Mononuclear cell (primary cell): Measurements from ENCODE around the gene ITGAX. TPM values are rescaled to one million over a fixed set of nuclear protein-coding genes. Genes with fewer than 3 reads are reported as not detected.

Experiments used
- H3K27me3 ChIP-seq: 2 replicates; pipeline ENCODE4 v1.6.0; 2011; ENCODE audit warnings: low read length, control low read depth; ENCODE audit not compliant: insufficient read depth
- H3K4me1 ChIP-seq: 2 replicates; pipeline ENCODE4 v1.5.1; 2011; ENCODE audit warnings: mild to moderate bottlenecking, low read length, control low read depth; ENCODE audit not compliant: insufficient read depth
- H3K4me3 ChIP-seq: 2 replicates; pipeline ENCODE4 v1.5.1; 2011; ENCODE audit warnings: mild to moderate bottlenecking, low read length, moderate library complexity
- H3K9me3 ChIP-seq: 2 replicates; pipeline ENCODE4 v1.5.1; 2011; ENCODE audit warnings: low read depth, mild to moderate bottlenecking, control low read depth, low read length
- total RNA-seq: library from RNA; depleted of rRNA; stranded (reverse); fragments of >200 nt; gene quantifications from one replicate; pipeline ENCODE4 v1.2.3, GENCODE V29; 2012

The ITGAX gene
- total RNA-seq, 1 donor = 190 TPM

DNA sequence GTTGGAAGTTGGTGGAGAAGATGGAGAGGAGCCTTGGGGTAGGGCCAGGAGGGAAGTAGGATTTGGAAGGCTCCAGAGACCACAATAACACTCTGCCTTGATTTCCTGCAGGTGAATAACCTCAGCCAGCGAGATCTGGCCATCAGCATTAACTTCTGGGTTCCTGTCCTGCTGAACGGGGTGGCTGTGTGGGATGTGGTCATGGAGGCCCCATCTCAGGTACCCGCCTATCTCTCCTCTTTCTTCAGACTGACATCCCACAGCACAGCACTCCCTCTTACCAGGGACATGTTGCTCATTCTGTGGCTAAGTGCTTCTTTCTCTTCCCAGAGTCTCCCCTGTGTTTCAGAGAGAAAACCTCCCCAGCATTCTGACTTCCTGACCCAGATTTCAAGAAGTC is 68.3 kb downstream of the ITGAX start:
- Histone ChIP-seq H3K4me3 (no peak overlapping the region), H3K27me3 (no peaks in the 10 kb centered on the region), H3K9me3 (no peaks in the 10 kb centered on the region), H3K4me1 (peaks cover 8% of the 10 kb centered on the region)

DNA sequence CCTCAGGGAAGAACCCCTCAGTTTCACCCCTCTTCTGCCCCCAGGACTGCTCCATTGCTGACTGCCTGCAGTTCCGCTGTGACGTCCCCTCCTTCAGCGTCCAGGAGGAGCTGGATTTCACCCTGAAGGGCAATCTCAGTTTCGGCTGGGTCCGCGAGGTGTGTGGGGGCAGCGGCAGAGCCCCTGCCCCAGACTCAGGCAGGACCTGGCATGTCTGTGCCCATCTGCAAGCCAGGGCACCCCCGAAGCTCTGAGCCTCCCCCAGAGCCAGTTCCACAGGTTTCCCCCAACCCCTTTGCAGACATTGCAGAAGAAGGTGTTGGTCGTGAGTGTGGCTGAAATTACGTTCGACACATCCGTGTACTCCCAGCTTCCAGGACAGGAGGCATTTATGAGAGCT is 68.8 kb downstream of the ITGAX start:
- Histone ChIP-seq H3K4me3 (no peak overlapping the region), H3K4me1 (peaks cover 8% of the 10 kb centered on the region), H3K27me3 (no peaks in the 10 kb centered on the region), H3K9me3 (no peaks in the 10 kb centered on the region)

DNA sequence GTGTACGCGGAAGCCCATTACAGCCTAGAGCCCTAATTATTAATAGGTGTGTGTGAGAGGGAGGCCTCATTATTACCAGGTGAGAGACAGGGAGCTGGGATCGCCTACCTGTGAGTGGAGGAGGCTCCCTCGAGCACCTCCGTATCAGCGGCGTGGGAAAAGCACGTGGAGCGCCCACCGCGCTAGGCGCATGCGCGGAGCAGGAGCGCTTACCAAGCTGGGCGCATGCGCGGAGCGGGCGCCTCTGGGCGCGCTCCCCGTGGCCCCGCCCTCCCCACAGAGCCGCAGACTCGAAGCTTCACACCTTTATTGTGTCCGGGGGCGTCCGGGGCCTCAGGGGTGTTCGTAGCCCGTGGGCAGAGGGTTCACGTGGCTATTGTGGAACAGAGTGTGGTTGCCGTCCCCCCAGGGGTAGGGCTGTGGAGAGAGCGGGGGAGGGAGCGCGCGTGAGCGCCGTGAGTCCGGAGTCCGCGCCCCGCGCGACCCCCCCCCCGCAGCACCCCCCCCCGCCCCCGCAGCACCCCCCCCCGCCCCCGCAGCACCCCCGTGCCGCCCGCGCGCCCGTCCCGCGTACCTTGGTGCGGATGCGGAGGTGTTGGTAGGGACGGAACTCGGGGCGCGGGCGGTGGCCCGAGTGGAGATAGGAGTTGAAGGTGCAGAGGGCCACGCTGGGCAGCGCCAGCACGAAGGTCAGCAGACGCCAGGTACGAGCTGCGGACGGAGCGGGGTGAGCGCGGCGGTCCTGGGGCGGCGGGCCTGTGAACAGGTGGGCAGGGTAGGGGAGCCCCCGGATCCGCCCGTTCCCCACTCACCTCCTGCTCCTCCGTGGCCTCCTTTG is 72.7 kb downstream of the ITGAX start:
- H3K9me3 ChIP-seq = no peaks in the 10 kb centered on the region
- no peaks in the 10 kb centered on the region for H3K27me3 ChIP-seq
- peak overlapping the region; percentile 24 for H3K4me3 ChIP-seq
- peaks cover 5% of the 10 kb centered on the region for H3K4me1 ChIP-seq

DNA sequence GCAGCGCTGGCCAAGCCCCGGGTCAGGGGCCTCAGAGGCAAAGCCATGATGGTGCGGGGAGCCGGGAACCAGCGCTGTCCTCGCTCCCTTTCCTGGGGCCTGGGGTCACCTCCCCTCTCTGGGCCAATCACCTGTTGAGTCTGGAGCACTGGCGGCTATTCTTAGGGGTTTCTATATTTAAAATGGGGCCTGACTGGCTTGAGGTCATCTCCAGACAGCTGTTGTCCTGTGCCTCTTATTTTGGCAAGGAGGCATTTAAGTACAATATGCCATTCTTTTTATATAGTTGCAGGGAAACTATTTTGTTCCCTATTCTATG is 73.3 kb downstream of the ITGAX start, which contains the start of gene COX6A2:
COX6A2 (minus strand) TSS at position 82 of the 319 bp plus-strand sequence; CDS start at position 47, 35 bp downstream.
- Histone ChIP-seq H3K4me3 (peak within 1 kb of the TSS; percentile 24), H3K27me3 (no peaks in the 10 kb centered on the region), H3K4me1 (peaks cover 5% of the 10 kb centered on the region), H3K9me3 (no peaks in the 10 kb centered on the region)

DNA sequence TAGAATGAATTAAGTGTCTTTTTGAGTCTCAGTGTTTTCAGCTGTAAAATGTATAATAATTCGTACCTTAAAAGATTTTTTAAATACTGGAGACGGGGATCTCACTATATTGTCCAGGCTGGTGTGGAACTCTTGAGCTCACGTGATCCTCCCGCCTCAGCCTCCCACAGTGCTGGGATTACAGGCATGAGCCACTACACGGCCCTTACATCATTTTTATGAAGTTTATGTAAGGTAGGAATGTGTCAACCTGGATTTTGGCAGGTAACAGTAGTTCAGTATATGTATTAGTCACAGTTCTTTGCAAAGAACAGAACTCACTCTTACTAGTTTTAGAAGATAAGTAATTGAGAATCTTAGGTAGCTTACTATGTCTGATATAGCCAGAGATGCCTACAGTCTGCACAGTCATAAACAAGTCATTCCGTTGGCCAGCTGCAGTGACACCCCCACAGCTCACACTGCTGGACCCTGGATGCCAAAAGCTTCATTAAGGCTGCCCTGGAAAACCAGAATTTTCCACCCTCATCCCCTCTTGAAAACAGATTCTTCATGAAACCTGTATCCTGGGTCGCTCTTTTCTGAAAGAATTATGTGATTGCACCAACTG is 73.8 kb downstream of the ITGAX start:
- Histone ChIP-seq H3K4me3 (no peak overlapping the region), H3K27me3 (no peaks in the 10 kb centered on the region), H3K4me1 (peaks cover 5% of the 10 kb centered on the region), H3K9me3 (no peaks in the 10 kb centered on the region)

DNA sequence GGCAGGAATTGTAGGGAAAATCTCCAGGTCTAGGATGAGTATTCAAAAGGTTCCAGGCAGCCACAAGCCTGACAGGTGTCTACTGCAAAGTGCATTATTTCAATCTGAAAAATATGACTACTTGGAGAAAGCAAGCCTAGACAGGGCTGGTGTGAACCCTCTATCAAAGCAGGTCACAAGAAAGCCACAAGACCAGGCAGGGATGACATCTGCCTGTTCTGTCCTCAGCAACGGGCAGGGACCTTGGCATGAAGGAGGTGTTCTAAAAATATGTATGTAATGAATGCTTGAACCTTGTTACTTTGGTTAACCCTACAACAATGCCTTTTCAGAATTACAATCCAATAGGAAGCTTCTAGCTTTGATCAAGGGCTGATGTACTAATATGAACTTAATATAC is 74.3 kb downstream of the ITGAX start:
- Histone ChIP-seq H3K27me3 (no peaks in the 10 kb centered on the region), H3K9me3 (no peaks in the 10 kb centered on the region), H3K4me1 (peaks cover 5% of the 10 kb centered on the region), H3K4me3 (no peak overlapping the region)

DNA sequence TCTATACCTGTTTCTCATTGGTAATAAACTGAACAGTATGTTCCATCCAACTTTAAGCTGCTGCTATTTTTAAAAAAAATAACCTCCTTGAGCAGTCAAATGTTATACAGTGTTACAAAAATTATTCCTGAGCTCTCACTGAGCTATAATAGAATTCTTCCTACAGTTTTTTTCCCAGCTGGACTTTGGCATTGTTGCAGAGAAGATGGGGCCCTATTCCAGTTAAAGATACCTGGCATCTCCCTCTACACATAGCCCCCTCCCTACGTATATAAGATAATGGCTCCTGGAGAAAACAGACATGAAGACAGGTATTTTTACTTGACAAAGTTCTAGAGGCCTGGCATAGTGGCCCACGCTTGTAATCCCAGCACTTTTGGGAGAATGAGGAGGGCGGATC is 74.8 kb downstream of the ITGAX start:
- no peaks in the 10 kb centered on the region for H3K9me3 ChIP-seq

DNA sequence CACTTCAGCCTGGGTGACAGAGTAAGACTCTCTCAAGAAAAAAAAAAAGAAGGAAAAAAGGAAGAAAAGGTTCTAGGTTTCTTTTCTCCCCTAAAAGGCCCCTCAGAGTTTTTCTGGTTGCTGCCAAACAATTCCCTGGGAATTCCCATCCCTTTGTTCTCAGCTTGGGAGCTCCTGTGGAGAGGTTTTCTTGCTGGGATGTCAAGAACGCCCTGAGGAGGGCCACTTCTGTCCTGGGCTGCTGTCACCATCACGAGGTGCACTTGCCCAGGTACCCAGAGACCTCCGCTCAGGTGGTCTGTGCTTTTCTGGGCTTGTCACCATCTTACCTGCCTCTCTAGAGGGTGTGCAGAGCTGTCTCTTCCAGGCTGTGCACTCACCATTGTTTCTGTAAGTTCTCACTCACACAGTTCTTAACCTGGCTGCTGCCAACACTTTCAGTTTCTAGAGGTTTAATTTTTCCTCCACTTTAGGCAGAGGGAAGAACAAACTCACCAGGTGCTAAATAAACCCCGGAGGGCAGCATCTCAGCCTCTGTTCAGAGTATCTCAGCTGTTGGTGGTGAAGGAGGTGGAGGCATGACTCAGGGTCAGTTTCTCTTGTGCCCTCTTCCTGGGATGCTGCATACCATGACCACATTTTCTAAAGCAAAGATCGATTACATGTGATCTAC is 75.5 kb downstream of the ITGAX start:
- Histone ChIP-seq H3K4me3 (no peak overlapping the region), H3K4me1 (peaks cover 5% of the 10 kb centered on the region), H3K9me3 (no peaks in the 10 kb centered on the region), H3K27me3 (no peaks in the 10 kb centered on the region)

More for the DNA sequence above, 74.8 kb downstream of the ITGAX start:
- no peak overlapping the region for H3K4me3 ChIP-seq
- no peaks in the 10 kb centered on the region for H3K27me3 ChIP-seq
- peaks cover 5% of the 10 kb centered on the region for H3K4me1 ChIP-seq

Other genes with a start within 250 kb of the ITGAX start
- gene BCKDK, start 246.8 kb upstream of the ITGAX start, total RNA-seq = 11.0 TPM
- gene KAT8, start 237.5 kb upstream of the ITGAX start, total RNA-seq = 76.5 TPM
- gene PRSS8, start 219.4 kb upstream of the ITGAX start, total RNA-seq = not detected
- 1.2 TPM for gene PRSS36, start 205.1 kb upstream of the ITGAX start, total RNA-seq
- gene FUS, start 175.0 kb upstream of the ITGAX start, total RNA-seq = 183 TPM
- 93.3 TPM for gene PYCARD, start 152.4 kb upstream of the ITGAX start, total RNA-seq
- 0.10 TPM for gene TRIM72, start 141.1 kb upstream of the ITGAX start, total RNA-seq
- not detected for gene PYDC1, start 138.0 kb upstream of the ITGAX start, total RNA-seq
- gene ITGAM, start 95.2 kb upstream of the ITGAX start, total RNA-seq = 127 TPM
- gene ITGAD, start 38.2 kb downstream of the ITGAX start, total RNA-seq = under 0.01 TPM
- gene COX6A2, start 73.2 kb downstream of the ITGAX start, total RNA-seq = not detected
- not detected for gene ZNF843, start 87.6 kb downstream of the ITGAX start, total RNA-seq
- gene ARMC5, start 104.3 kb downstream of the ITGAX start, total RNA-seq = 9.2 TPM
- gene TGFB1I1, start 117.0 kb downstream of the ITGAX start, total RNA-seq = 1.4 TPM
- 0.42 TPM for gene SLC5A2, start 127.9 kb downstream of the ITGAX start, total RNA-seq
- gene RUSF1, start 153.2 kb downstream of the ITGAX start, total RNA-seq = 25.0 TPM
- gene AHSP, start 172.7 kb downstream of the ITGAX start, total RNA-seq = 0.52 TPM